Activated CD8-positive, alpha-beta memory T cell treated with anti-CD3 and anti-CD28 coated beads for 48 hours (primary cell): ENCODE data around the gene SEMA6B.

Experiments
- DNase-seq, 3 experiments: peaks; one replicate each; pipeline ENCODE4 v3.0.0-alpha.2; 2020; ENCODE audit warnings: low read depth in 2 of 3, low spot score in 2 of 3

Gene SEMA6B

DNA sequence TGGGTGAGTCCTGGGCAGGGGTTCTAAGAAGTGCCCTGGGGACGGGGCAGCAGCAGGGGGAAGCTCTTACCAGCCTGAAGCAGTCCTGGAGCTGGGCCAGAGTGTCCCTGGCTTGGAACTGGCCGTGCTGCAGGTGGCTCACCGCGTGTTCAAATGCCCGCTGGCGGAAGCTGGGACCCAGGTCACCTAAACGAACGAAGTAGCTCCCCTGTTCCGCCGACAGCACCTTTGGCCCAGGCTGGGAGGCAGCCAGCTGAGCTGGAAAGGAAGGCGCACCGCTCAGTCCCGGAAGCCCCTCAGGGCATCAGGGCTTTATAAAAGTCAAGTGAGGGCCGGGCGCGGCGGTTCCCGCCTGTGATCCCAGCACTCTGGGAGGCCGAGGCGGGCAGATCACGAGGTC lies 50.8 kb downstream of the SEMA6B start:
- no peak for DNase-seq

DNA sequence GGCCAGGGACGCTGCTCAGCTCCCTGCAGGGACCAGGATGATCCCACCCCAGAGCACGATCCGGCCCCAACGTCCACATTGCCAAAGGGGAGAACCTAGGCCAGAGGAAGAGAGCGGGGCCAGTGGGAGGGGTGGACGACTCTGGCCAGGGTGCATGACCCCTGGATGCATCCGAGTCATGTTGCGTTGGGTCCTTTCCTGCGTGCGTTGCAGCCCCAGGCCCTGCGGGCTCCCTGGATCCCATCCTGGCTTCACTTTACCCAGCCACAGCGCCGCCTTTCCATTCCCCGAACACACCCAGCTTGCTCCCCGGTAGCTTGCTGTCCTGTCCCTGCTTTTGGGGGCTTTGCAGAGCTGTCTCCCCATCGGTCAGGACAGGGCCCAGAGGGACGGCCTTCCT lies 51.7 kb downstream of the SEMA6B start:
- no peak for DNase-seq

DNA sequence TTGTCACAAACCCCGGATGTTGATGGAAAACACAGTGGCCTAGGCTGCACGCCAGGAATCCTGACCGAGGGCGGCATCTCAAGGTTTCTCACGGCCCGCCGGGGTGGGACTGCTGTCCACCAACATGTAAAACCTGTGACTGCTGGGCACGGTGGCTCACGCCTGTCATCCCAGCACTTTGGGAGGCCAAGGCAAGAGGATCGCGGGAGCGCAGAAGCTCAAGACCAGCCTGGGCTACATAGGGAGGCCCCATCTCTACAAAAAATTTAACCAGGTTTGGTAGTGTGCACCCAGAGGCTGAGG lies 52.4 kb downstream of the SEMA6B start:
- DNase-seq = no peak

GRCh38 chr19:4506449-4507149 lies 52.9 kb downstream of the SEMA6B start:
- DNase-seq = no peak

DNA sequence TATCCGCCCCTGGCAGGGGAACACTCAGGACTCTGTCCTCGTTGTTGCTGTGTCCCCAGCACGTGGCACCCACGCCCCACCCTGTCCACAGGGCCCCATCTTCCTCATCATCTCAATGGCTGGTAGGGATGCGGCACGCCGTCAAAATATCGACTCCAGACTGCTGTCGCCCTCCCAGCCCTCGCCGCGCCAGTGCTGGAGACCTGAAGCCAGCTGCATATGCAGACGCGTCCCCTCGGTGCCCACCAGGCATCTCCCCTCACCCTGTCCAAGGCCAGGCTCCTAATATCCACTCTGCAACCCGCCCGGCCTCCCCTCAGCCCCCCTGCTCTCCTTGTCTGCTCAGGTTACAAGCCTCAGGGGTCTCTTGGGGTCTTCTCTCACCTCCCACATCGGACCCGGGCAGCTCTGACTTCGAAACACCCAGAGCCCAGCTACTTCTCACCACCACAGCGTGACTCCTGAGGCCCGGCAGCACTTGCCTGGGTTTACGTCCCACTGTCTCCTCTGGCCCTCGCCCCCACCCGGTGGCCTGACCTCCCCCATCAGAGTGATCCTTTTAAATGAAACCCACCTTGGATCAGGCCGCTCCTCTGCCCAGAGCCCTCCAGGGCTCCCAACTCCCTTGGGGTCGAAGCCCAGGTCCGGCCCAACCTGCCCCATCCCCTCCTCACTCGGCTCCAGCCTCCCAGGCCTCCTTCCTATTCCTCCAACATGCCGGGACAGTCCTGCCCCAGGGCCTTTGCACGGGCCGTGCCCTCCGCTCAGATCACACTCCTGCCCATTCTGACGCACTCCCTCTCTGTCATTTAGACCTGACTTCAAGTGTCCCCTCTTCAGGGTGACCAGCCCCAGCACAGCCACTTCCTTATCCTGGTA lies 53.7 kb downstream of the SEMA6B start:
- DNase-seq = no peak

GRCh38 chr19:4504891-4505569 lies 54.5 kb downstream of the SEMA6B start:
- DNase-seq = no peak

- DNase-seq = no peak
Observed at GRCh38 chr19:4504297-4504701, 55.2 kb downstream of the SEMA6B start.

DNA sequence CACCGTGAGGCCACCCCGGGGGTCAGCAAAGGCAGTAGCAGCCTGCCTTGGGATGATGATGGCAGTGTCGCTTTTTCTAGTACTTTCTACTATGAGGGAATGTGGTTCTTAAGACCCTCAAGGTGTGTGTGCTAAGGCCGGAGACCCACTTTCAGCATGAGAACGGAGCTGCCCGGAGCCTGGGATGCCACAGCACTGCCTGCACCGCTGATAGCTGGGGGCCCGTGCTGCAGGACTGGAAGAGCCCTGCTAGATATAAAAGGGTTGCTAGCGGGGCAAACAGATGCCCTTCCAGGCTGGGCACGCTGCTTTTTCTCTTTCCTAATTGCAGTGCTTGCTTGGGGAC lies 55.7 kb downstream of the SEMA6B start:
- no peak for DNase-seq

DNA sequence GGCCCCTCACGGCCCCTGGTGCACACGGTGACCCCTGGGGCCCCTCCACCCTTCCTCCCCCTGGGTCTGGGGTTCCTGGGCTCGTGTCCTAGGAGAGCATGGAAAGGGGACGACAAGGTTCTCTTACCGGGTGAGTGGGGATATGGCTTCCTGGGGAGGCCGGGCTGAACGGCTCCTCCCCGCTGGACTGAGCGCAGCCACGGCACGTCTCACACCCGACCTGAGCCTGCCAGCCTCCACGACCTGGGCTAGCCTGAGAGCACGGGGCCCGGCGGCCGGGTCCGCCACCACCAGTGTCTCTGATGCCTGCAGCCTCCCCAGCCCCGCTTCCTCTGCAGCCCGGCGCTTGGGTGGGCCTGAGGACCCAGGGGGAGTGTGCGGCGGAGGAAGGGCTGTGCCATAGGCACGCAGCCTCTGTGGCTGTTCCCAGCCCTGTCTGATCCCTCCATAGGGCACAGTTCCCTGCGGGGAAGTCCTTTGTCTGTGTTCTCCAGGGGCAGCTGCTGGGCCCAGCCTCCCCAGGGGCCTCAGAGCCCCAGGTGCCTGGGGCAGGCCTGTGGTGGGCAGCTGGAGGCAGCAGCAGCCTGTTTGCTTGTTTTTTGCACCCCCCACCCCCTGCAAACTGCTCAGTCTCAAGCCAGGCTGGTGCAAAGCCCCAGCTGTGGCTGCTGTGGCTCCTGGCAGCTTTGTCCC lies 56.2 kb downstream of the SEMA6B start:
- DNase-seq = no peak

GRCh38 chr19:4502282-4503131 lies 57.0 kb downstream of the SEMA6B start:
- DNase-seq = no peak

- DNase-seq = no peak
Observed at GRCh38 chr19:4501691-4502090, 57.8 kb downstream of the SEMA6B start.

DNA sequence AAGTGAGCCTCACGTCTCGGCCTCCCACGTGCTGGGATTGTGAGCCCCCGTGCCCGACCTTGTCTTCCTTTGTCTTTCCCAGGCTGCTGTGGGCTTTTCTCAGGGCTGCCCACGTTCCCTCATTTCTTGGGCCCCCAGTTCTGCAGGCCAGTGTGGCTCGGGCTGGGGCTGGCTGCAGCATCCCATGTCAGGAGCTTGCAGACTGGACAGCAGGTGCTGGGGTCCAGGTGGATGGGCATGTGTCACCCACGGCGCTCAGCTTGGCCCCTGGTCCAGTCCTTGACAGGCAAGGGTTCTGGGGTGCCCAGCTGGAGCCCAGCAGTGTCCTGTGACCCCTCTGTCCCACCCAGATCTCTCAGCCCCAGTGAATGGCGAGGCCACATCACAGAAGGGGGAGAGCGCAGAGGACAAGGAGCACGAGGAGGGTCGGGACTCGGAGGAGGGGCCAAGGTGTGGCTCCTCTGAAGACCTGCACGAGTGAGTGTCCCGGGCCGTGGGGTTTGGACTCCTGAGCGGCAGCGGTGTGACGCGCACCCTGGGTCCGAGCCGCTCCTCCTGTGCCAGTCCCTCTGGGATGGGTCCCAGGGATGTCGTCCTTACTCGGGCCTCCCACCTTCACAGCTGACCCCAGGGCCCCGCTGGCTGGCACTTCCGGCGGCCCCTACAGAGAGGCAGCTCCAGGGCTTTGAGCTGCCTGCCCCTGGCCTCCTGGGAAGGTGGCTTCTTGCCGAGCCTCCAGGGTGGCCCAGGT lies 58.5 kb downstream of the SEMA6B start:
- no peak for DNase-seq

DNA sequence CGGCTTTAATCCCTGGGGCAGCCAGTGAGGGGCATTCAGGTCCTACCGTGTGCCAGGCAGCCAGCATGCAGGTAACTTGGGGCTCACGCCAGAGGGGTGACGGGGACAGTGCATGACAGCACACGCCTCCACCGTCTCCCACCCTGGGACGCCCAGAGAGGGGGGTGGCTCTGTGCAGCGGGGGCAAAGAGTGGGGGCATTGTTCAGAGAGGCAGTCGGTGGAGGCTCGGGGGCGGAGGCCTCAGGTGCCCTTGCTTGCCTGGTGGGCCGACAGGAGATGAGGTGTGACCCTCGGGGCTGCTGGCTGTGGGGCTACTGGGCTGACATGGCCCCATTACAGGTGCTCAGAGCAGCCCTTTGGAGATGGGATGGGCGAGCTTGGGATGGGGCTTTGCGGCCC lies 59.6 kb downstream of the SEMA6B start:
- DNase-seq = no peak

GRCh38 chr19:4499318-4499717 lies 60.2 kb downstream of the SEMA6B start:
- no peak for DNase-seq

- DNase-seq = no peak
Observed at GRCh38 chr19:4498694-4499093, 60.8 kb downstream of the SEMA6B start.

DNA sequence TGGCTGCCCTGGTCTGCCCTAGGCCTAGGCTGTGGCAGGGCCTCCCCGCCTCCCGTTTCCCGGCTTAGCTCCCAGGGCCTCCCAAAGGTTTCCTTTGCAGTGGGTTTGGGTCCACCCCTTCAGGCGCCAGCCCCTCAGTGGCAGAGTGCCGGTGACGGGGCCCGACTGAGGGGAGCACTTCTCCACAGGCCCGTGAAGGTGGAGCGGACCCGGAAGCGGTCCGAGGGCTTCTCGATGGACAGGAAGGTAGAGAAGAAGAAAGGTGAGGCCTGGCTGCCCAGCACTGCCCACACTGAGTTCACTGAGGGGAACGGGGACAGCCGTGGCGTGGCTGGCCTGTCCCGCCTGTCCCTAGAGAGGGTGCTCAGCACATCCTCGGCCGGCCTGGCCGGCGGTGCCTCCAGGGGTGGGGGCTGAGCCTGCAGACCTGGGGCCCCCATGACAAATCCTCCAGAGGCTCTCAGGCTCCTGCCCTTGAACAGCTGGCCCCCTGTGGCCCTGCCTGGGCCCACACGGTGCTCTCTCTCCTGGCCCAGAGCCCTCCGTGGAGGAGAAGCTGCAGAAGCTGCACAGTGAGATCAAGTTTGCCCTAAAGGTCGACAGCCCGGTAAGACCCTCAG lies 61.6 kb downstream of the SEMA6B start:
- no peak for DNase-seq

GRCh38 chr19:4496304-4496703 lies 63.2 kb downstream of the SEMA6B start:
- no peak for DNase-seq

DNA sequence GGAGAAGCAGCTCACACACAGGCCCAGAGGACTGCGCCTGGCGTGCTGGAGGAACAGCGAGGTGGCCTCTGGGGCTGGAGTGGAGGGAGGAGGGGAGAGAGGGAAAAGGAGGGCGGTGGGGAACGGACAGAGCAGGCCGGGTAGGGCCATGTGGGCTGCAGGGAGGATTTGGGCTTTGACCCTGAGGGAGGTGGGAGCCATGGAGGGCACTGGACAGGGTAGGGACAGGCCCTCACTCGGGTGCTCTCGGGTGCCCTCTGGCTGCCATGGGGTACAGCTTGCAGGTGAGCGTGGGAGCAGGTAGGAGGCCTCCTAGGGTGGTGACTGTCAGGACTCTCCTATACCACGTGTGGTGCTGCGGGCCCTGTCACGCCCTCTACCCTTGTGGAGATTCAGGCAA lies 64.0 kb downstream of the SEMA6B start:
- no peak for DNase-seq

DNA sequence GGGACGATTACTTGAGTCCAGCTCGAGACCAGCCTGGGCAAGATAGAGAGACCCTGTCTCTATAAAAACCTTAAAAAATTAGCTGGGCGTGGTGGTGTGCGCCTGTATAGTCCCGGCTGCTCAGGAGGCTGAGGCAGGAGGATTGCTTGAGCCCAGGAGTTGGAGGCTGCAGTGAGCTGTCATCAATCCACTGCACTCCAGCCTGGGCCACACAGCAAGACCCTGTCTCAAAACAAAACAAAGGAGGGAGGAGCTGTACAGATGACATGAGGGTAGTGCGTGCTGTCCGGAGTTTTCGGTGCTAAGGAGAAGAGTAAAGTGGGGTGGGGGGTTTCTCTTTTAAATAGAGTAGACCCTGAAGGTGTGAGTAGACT lies 64.8 kb downstream of the SEMA6B start:
- DNase-seq = no peak
